ENCODE data around the gene IL13RA2. TPM values are rescaled to one million over a fixed set of nuclear protein-coding genes. Genes with fewer than 3 reads are reported as not detected.

IL13RA2 gene
- total RNA-seq, 1 experiment from 2014 or later, result not detected

GRCh38 chrX:114964374-114964773 lies 53.0 kb downstream of the IL13RA2 start:
- Histone ChIP-seq H3K4me3 (replicated peaks in 1 of 2; ENCODE audit: low read depth in 1 of 2, low read length in 2 of 2) (no peak overlapping the region), H3K9me2 (ENCODE audit: insufficient read depth) (no peaks in the 10 kb centered on the region), H3K36me3 (ENCODE audit: control insufficient read depth in 1 of 2, insufficient read depth in 2 of 2, low read length in 2 of 2) (no peaks in the 10 kb centered on the region), H2AFZ (ENCODE audit: low read depth, low read length, poor library complexity, severe bottlenecking) (no peak overlapping the region), H3K27me3 (ENCODE audit: insufficient read depth, low read length) (no peaks in the 10 kb centered on the region), H4K20me1 (ENCODE audit: insufficient read depth) (no peaks in the 10 kb centered on the region), H3K4me1 (ENCODE audit: control insufficient read depth in 1 of 2, insufficient read depth in 2 of 2, low read length in 2 of 2) (no peaks in the 10 kb centered on the region), H3K4me2 (ENCODE audit: low read length) (no peak overlapping the region), H3K9me3 (ENCODE audit: control insufficient read depth in 1 of 2, insufficient read depth in 1 of 2, low read depth in 1 of 2, low read length in 2 of 2) (no peaks in the 10 kb centered on the region), H3K27ac (ENCODE audit: low read depth, low read length) (no peak overlapping the region), H3K79me2 (ENCODE audit: insufficient read depth, low read length) (no peaks in the 10 kb centered on the region), H3K9ac (ENCODE audit: low read length) (no peak overlapping the region)
- ATAC-seq, result no peak
- POLR2A ChIA-PET, result no interaction called here
- CTCF ChIA-PET, result no interaction called here
- RAD21 ChIA-PET (ENCODE audit: low non-redundant PET in 1 of 2, low total read pairs in 2 of 2, uncharacterized antibody in 2 of 2, unreplicated experiment in 2 of 2), result no interaction called here
- intact Hi-C loops (cut with micrococcal nuclease), result loop anchor here (5.0 kb wide), 1 partner anchor 1037 kb away; no protein-coding TSS in a partner anchor
- no peak for DNase-seq (ENCODE audit: low read depth, low spot score)
- no TSS peak for BruUV-seq (replicated peaks)
- TF ChIP-seq SP1 (IDR thresholded peaks at IDR 0.05; ENCODE audit: low read depth) (no peak), EZH2 (IDR thresholded peaks at IDR 0.05) (no peak), ZBTB33 (IDR thresholded peaks at IDR 0.05; ENCODE audit: extremely low read depth, insufficient replicate concordance, low read length) (no peak), SRF (IDR thresholded peaks at IDR 0.05; ENCODE audit: low read depth) (no peak), MAX (IDR thresholded peaks at IDR 0.05) (no peak), EGR1 (IDR thresholded peaks at IDR 0.05; ENCODE audit: low read depth) (no peak), SIN3A (IDR thresholded peaks at IDR 0.05; ENCODE audit: low read depth) (no peak), EZH2phosphoT487 (IDR thresholded peaks at IDR 0.05; ENCODE audit: borderline replicate concordance) (no peak), RAD21 (IDR thresholded peaks at IDR 0.05; ENCODE audit: low read depth) (no peak), TCF7L2 (IDR thresholded peaks at IDR 0.05; ENCODE audit: borderline replicate concordance, extremely low read depth, insufficient read depth, insufficient read length) (no peak), ZFX (IDR thresholded peaks at IDR 0.05) (no peak), ZNF274 (IDR thresholded peaks at IDR 0.05; ENCODE audit: low read depth, low read length) (no peak), CEBPB (IDR thresholded peaks at IDR 0.05; ENCODE audit: low read depth) (no peak), POLR2AphosphoS5 (IDR thresholded peaks at IDR 0.05; ENCODE audit: low read depth, low read length) (no peak)
- TF ChIP-seq, protein P1, sequence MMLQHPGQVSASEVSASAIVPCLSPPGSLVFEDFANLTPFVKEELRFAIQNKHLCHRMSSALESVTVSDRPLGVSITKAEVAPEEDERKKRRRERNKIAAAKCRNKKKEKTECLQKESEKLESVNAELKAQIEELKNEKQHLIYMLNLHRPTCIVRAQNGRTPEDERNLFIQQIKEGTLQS (IDR thresholded peaks at IDR 0.05), result no peak
- TF ChIP-seq, protein P2, sequence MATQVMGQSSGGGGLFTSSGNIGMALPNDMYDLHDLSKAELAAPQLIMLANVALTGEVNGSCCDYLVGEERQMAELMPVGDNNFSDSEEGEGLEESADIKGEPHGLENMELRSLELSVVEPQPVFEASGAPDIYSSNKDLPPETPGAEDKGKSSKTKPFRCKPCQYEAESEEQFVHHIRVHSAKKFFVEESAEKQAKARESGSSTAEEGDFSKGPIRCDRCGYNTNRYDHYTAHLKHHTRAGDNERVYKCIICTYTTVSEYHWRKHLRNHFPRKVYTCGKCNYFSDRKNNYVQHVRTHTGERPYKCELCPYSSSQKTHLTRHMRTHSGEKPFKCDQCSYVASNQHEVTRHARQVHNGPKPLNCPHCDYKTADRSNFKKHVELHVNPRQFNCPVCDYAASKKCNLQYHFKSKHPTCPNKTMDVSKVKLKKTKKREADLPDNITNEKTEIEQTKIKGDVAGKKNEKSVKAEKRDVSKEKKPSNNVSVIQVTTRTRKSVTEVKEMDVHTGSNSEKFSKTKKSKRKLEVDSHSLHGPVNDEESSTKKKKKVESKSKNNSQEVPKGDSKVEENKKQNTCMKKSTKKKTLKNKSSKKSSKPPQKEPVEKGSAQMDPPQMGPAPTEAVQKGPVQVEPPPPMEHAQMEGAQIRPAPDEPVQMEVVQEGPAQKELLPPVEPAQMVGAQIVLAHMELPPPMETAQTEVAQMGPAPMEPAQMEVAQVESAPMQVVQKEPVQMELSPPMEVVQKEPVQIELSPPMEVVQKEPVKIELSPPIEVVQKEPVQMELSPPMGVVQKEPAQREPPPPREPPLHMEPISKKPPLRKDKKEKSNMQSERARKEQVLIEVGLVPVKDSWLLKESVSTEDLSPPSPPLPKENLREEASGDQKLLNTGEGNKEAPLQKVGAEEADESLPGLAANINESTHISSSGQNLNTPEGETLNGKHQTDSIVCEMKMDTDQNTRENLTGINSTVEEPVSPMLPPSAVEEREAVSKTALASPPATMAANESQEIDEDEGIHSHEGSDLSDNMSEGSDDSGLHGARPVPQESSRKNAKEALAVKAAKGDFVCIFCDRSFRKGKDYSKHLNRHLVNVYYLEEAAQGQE (IDR thresholded peaks at IDR 0.05; ENCODE audit: low read depth), result no peak
- TF ChIP-seq, protein P3, sequence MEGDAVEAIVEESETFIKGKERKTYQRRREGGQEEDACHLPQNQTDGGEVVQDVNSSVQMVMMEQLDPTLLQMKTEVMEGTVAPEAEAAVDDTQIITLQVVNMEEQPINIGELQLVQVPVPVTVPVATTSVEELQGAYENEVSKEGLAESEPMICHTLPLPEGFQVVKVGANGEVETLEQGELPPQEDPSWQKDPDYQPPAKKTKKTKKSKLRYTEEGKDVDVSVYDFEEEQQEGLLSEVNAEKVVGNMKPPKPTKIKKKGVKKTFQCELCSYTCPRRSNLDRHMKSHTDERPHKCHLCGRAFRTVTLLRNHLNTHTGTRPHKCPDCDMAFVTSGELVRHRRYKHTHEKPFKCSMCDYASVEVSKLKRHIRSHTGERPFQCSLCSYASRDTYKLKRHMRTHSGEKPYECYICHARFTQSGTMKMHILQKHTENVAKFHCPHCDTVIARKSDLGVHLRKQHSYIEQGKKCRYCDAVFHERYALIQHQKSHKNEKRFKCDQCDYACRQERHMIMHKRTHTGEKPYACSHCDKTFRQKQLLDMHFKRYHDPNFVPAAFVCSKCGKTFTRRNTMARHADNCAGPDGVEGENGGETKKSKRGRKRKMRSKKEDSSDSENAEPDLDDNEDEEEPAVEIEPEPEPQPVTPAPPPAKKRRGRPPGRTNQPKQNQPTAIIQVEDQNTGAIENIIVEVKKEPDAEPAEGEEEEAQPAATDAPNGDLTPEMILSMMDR (IDR thresholded peaks at IDR 0.05 in 2 of 3, conservative IDR thresholded peaks at IDR 0.05 in 1 of 3; ENCODE audit: borderline replicate concordance in 1 of 3, insufficient read depth in 1 of 3, low read depth in 2 of 3, low read length in 2 of 3), result no peak

Data from HCT116 (cell line).